HepG2 (cell line): ENCODE measurements around the gene PPIB. TPM values are rescaled to one million over a fixed set of nuclear protein-coding genes. Genes with fewer than 3 reads are reported as not detected.

ENCODE experiments used
- ATRX ChIP-seq: sonication (generic); formaldehyde crosslinking; IDR thresholded peaks from 2 replicates; pipeline ENCODE4 v1.4.0; 2020; ENCODE audit warnings: missing genetic modification reagents, borderline replicate concordance
- CBX1 ChIP-seq: IDR thresholded peaks from one replicate; pipeline ENCODE4 v1.6.1; 2016; ENCODE audit warnings: antibody characterized with exemption, low read depth
- CCAR2 ChIP-seq: fragments of 200-400 bp; formaldehyde crosslinking; optimal IDR thresholded peaks from 2 replicates; pipeline ENCODE3; 2018; ENCODE audit warnings: low read depth, mild to moderate bottlenecking, low read length, moderate library complexity
- DNMT3B ChIP-seq: conservative IDR thresholded peaks from 2 replicates; pipeline ENCODE4 v1.6.1; 2016; ENCODE audit warnings: missing biosample characterization, control low read depth
- FOXO1 ChIP-seq: sonication (generic); formaldehyde crosslinking; IDR thresholded peaks from 2 replicates; pipeline ENCODE4 v1.4.0; 2020; ENCODE audit warnings: missing genetic modification reagents
- GTF2F1 ChIP-seq: fragments of 150-350 bp; IDR thresholded peaks from 2 replicates; pipeline ENCODE4 v1.6.1; 2014; ENCODE audit warnings: low read length
- HNF4A ChIP-seq: sonication (generic); formaldehyde crosslinking; IDR thresholded peaks from 2 replicates; pipeline ENCODE4 v1.4.0; 2020; ENCODE audit warnings: missing genetic modification reagents
- HNRNPUL1 ChIP-seq: fragments of 200-400 bp; formaldehyde crosslinking; IDR thresholded peaks from 2 replicates; pipeline ENCODE4 v1.6.1; 2017; ENCODE audit warnings: low read depth, mild to moderate bottlenecking, low read length, moderate library complexity
- HOXA9 ChIP-seq: sonication (generic); formaldehyde crosslinking; IDR thresholded peaks from 2 replicates; pipeline ENCODE4 v1.8.1; 2022; ENCODE audit warnings: missing genetic modification reagents, mild to moderate bottlenecking, moderate library complexity, borderline replicate concordance
- MAX ChIP-seq: IDR thresholded peaks from 2 replicates; pipeline ENCODE4 v1.6.1; 2012; ENCODE audit warnings: inconsistent platforms
- MAZ ChIP-seq, 2 experiments: sonication (generic) in 1 of 2; formaldehyde crosslinking in 1 of 2; IDR thresholded peaks; 2 replicates each; pipeline versions ENCODE4 v1.5.0 to v1.6.1; 2012 to 2020; ENCODE audit warnings: low read depth in 2 of 2, mild to moderate bottlenecking in 2 of 2, borderline replicate concordance in 1 of 2, improper control_type of control experiment in 1 of 2, low read length in 1 of 2, missing genetic modification reagents in 1 of 2, moderate library complexity in 1 of 2
- NR2C2 ChIP-seq: sonication (generic); formaldehyde crosslinking; IDR thresholded peaks from 2 replicates; pipeline ENCODE4 v1.4.0; 2020; ENCODE audit warnings: missing genetic modification reagents, mild to moderate bottlenecking, moderate library complexity, borderline replicate concordance
- RBFOX2 ChIP-seq: fragments of 200-400 bp; formaldehyde crosslinking; IDR thresholded peaks from 2 replicates; pipeline ENCODE4 v1.6.1; 2017; ENCODE audit warnings: low read depth, mild to moderate bottlenecking, low read length
- TRIM22 ChIP-seq: fragments of 450-650 bp; IDR thresholded peaks from 2 replicates; pipeline ENCODE4 v1.6.1; 2017
- ZNF230 ChIP-seq: sonication (generic); formaldehyde crosslinking; IDR thresholded peaks from 2 replicates; pipeline ENCODE4 v1.4.0; 2020; ENCODE audit warnings: mild to moderate bottlenecking, missing genetic modification reagents
- ZNF335 ChIP-seq: sonication (generic); formaldehyde crosslinking; IDR thresholded peaks from 2 replicates; pipeline ENCODE4 v1.4.0; 2020; ENCODE audit warnings: missing genetic modification reagents
- ZNF337 ChIP-seq: sonication (generic); formaldehyde crosslinking; IDR thresholded peaks from 2 replicates; pipeline ENCODE4 v1.5.1; 2020; ENCODE audit warnings: missing genetic modification reagents, low read depth, mild to moderate bottlenecking, borderline replicate concordance
- ZNF430 ChIP-seq: sonication (generic); formaldehyde crosslinking; IDR thresholded peaks from 2 replicates; pipeline ENCODE4 v1.9.0; 2021; ENCODE audit warnings: mild to moderate bottlenecking, missing genetic modification reagents
- ZNF639 ChIP-seq: conservative IDR thresholded peaks from 2 replicates; pipeline ENCODE4 v1.6.1; 2018; ENCODE audit warnings: missing genetic modification reagents
- ZNF703 ChIP-seq: sonication (generic); formaldehyde crosslinking; IDR thresholded peaks from 2 replicates; pipeline ENCODE4 v1.5.1; 2020; ENCODE audit warnings: missing genetic modification reagents, mild to moderate bottlenecking, moderate library complexity, borderline replicate concordance
- ZNF766 ChIP-seq: sonication (generic); formaldehyde crosslinking; IDR thresholded peaks from 2 replicates; pipeline ENCODE4 v1.5.0; 2020; ENCODE audit warnings: missing genetic modification reagents, borderline replicate concordance
- ZSCAN21 ChIP-seq: sonication (generic); formaldehyde crosslinking; IDR thresholded peaks from 2 replicates; pipeline ENCODE4 v1.8.0; 2022; ENCODE audit warnings: mild to moderate bottlenecking, missing genetic modification reagents, moderate library complexity, borderline replicate concordance
- ZSCAN22 ChIP-seq: sonication (generic); formaldehyde crosslinking; IDR thresholded peaks from 2 replicates; pipeline ENCODE4 v1.4.0; 2020; ENCODE audit warnings: mild to moderate bottlenecking, missing genetic modification reagents
- ZSCAN25 ChIP-seq: sonication (generic); formaldehyde crosslinking; IDR thresholded peaks from 2 replicates; pipeline ENCODE4 v1.8.0; 2022; ENCODE audit warnings: mild to moderate bottlenecking, missing genetic modification reagents
- ZSCAN29 ChIP-seq: sonication (generic); formaldehyde crosslinking; conservative IDR thresholded peaks from 2 replicates; pipeline ENCODE4 v1.4.0; 2020; ENCODE audit warnings: mild to moderate bottlenecking, missing genetic modification reagents
- polyA plus RNA-seq, 8 experiments: library from polyadenylated mRNA; depleted of rRNA in 3 of 8; stranded (reverse) in 7 of 8; unstranded in 1 of 8; fragments of >200 nt; fragmentation: Illumina TruSeq in 4 of 8; extraction: Trizol in 4 of 8; gene quantifications; 2 replicates each; pipeline versions ENCODE4 v1.2.1 to v1.2.3, GENCODE V29; 2011 to 2016; ENCODE audit warnings: low read depth in 4 of 8, missing spikeins in 1 of 8, mixed read lengths in 1 of 8; ENCODE audit not compliant: insufficient read depth in 1 of 8
- total RNA-seq, 5 experiments: library from RNA; depleted of rRNA; stranded (reverse); fragments of >200 nt; fragmentation: Illumina TruSeq; extraction: Trizol; gene quantifications; 2 replicates each; pipeline ENCODE4 v1.2.3, GENCODE V29; 2016; ENCODE audit warnings: low read depth in 1 of 5
- TF ChIP-seq, protein P1 (sequence below): sonication (generic); formaldehyde crosslinking; IDR thresholded peaks from 2 replicates; pipeline ENCODE4 v1.8.0; 2022; ENCODE audit warnings: mild to moderate bottlenecking, missing genetic modification reagents, moderate library complexity

Gene PPIB
- total and polyA plus RNA-seq, 2 of the 13 experiments (the other 11 are each of a cell fraction or from before 2014, with no cell fraction given), result 780 to 882 TPM

GRCh38 chr15:64162869-64163658 lies at the start of gene PPIB (continued):
- TF ChIP-seq CCAR2, result no peak
- peak; percentile 49 for TF ChIP-seq ZNF230 (CRISPR knock-in tag)
- TF ChIP-seq DNMT3B, result no peak
- TF ChIP-seq ZSCAN25 (CRISPR knock-in tag), result no peak
- peak; percentile 79; the same call in 1 of the 2 replicates for TF ChIP-seq ZNF335 (CRISPR knock-in tag)
- no peak for TF ChIP-seq ZNF766
- TF ChIP-seq HNF4A (CRISPR knock-in tag), result peak; percentile 8; the same call in 1 of the 2 replicates
- peak; percentile 79; the same call in 1 of the 2 replicates for TF ChIP-seq ZNF337 (CRISPR knock-in tag)
- no peak for TF ChIP-seq HOXA9 (CRISPR knock-in tag)
- peak; percentile 85 for TF ChIP-seq NR2C2
- TF ChIP-seq ZSCAN22 (CRISPR knock-in tag), result no peak
- TF ChIP-seq ZNF430 (CRISPR knock-in tag), result 0 out of 2 replicates have a peak, but pooled peaks have one; percentile 52
- TF ChIP-seq ZSCAN21 (CRISPR knock-in tag), result no peak
- TF ChIP-seq CBX1, result no peak
- TF ChIP-seq ZSCAN29 (CRISPR knock-in tag), result peak; percentile 56; the same call in 1 of the 2 replicates
- TF ChIP-seq, protein P1, sequence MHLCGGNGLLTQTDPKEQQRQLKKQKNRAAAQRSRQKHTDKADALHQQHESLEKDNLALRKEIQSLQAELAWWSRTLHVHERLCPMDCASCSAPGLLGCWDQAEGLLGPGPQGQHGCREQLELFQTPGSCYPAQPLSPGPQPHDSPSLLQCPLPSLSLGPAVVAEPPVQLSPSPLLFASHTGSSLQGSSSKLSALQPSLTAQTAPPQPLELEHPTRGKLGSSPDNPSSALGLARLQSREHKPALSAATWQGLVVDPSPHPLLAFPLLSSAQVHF, result 0 out of 2 replicates have a peak, but pooled peaks have one; percentile 67
- peak; percentile 77 for TF ChIP-seq MAX
- peak; percentile 44 for TF ChIP-seq FOXO1 (CRISPR knock-in tag)
- TF ChIP-seq MAZ (IDR thresholded peaks at IDR 0.05; ENCODE audit: borderline replicate concordance, low read depth, low read length), result peak; percentile 91
- peak; percentile 87 for TF ChIP-seq MAZ (CRISPR knock-in tag; IDR thresholded peaks at IDR 0.05; ENCODE audit: low read depth)
- TF ChIP-seq ZNF703 (CRISPR knock-in tag), result no peak
- TF ChIP-seq ATRX (CRISPR knock-in tag), result no peak
- no peak for TF ChIP-seq TRIM22
- TF ChIP-seq ZNF639, result peak; percentile 72; the same call in 1 of the 2 replicates
- peak; percentile 99 for TF ChIP-seq RBFOX2
- no peak for TF ChIP-seq GTF2F1
- TF ChIP-seq HNRNPUL1, result no peak; the same call in 1 of the 2 replicates
